ENCODE results near the gene CNTN6. TPM values are rescaled to one million over a fixed set of nuclear protein-coding genes. Genes with fewer than 3 reads are reported as not detected.

Gene CNTN6
- polyA plus RNA-seq, result under 1 TPM in 1 of 2 donors, not detected in 1; 0.01 TPM

- H3K9me3 ChIP-seq (ENCODE audit: control insufficient read depth in 2 of 2, insufficient read depth in 1 of 2, low read depth in 1 of 2, low read length in 1 of 2), result no peaks in the 10 kb centered on the region
- H3K27ac ChIP-seq (ENCODE audit: low read depth in 2 of 2, low read length in 1 of 2), result no peak within 1 kb of the TSS
- no peaks in the 10 kb centered on the region for H3K27me3 ChIP-seq (ENCODE audit: control insufficient read depth in 1 of 2, insufficient read depth in 2 of 2, low read length in 2 of 2)
- no peaks in the 10 kb centered on the region for H3K36me3 ChIP-seq (ENCODE audit: control insufficient read depth in 2 of 2, insufficient read depth in 2 of 2, low read length in 1 of 2)
- no peaks in the 10 kb centered on the region for H3K4me1 ChIP-seq (ENCODE audit: control insufficient read depth in 2 of 2, insufficient read depth in 2 of 2, low read length in 1 of 2)
- no peak within 1 kb of the TSS for H3K4me3 ChIP-seq (ENCODE audit: low read depth in 1 of 2, low read length in 2 of 2)
- 45 to 57% methylated on average over 7 of the region's 7 CpGs for WGBS, 2 donors
Measured at GRCh38 chr3:1092771-1093170, at the start of gene CNTN6. CNTN6 (plus strand) TSS chr3:1093024; CDS start chr3:1148009, 54,985 bp downstream.

- Histone ChIP-seq H3K4me1 (ENCODE audit: control insufficient read depth in 2 of 2, insufficient read depth in 2 of 2, low read length in 1 of 2) (no peaks in the 10 kb centered on the region), H3K9me3 (ENCODE audit: control insufficient read depth in 2 of 2, insufficient read depth in 1 of 2, low read depth in 1 of 2, low read length in 1 of 2) (no peaks in the 10 kb centered on the region), H3K27me3 (ENCODE audit: control insufficient read depth in 1 of 2, insufficient read depth in 2 of 2, low read length in 2 of 2) (no peaks in the 10 kb centered on the region), H3K4me3 (ENCODE audit: low read depth in 1 of 2, low read length in 2 of 2) (no peak overlapping the region), H3K27ac (ENCODE audit: low read depth in 2 of 2, low read length in 1 of 2) (no peak overlapping the region), H3K36me3 (ENCODE audit: control insufficient read depth in 2 of 2, insufficient read depth in 2 of 2, low read length in 1 of 2) (no peaks in the 10 kb centered on the region)
- WGBS, 2 donors, result 59 to 67% methylated on average over 2 of the region's 2 CpGs
Measured at GRCh38 chr3:1048558-1048957, 44.3 kb upstream of the CNTN6 start.

DNA sequence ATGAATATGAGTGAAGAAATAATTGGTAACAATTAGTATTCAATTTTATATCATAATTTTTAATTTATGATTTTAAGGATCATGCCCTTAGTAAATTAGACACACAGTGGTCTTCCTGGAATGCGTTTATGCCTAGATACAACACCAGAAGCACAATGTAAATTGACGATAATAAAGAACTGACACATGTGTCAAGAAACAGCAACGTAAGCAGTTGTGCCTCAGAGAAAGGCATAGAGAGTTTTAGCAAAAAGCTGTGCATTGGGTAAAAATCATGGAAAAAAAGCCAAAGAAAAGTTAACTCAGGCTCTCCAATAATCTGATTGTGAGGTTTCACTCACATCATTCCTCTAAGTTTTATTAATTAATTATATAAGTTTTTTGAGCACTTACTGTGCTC, 37.0 kb upstream of the CNTN6 start:
- Histone ChIP-seq H3K27ac (ENCODE audit: low read depth in 2 of 2, low read length in 1 of 2) (no peak overlapping the region), H3K27me3 (ENCODE audit: control insufficient read depth in 1 of 2, insufficient read depth in 2 of 2, low read length in 2 of 2) (no peaks in the 10 kb centered on the region), H3K4me1 (ENCODE audit: control insufficient read depth in 2 of 2, insufficient read depth in 2 of 2, low read length in 1 of 2) (no peaks in the 10 kb centered on the region), H3K4me3 (ENCODE audit: low read depth in 1 of 2, low read length in 2 of 2) (no peak overlapping the region), H3K36me3 (ENCODE audit: control insufficient read depth in 2 of 2, insufficient read depth in 2 of 2, low read length in 1 of 2) (no peaks in the 10 kb centered on the region), H3K9me3 (ENCODE audit: control insufficient read depth in 2 of 2, insufficient read depth in 1 of 2, low read depth in 1 of 2, low read length in 1 of 2) (no peaks in the 10 kb centered on the region)
- WGBS, 2 donors, result 86% methylated on average over 3 of the region's 3 CpGs

DNA sequence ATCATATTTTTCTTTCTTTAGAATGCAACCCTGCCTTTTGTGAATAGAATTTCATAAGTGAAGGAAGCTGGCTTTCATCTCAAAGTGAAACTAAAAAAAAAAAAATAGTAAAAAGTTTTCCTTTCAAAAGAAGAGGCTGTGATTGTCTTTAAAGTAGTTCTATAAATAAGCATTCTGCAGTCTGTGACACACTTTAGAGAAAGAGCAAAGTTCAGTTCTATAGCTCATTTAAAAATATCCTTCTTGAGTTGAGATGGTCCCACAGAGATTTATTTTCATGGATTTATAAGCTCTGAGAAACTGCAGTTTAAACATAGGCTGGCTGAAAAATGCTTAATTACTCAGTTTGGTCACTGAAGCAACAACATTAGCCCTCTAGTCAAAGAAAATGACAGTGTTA, 36.1 kb upstream of the CNTN6 start:
- Histone ChIP-seq H3K9me3 (ENCODE audit: control insufficient read depth in 2 of 2, insufficient read depth in 1 of 2, low read depth in 1 of 2, low read length in 1 of 2) (no peaks in the 10 kb centered on the region), H3K27me3 (ENCODE audit: control insufficient read depth in 1 of 2, insufficient read depth in 2 of 2, low read length in 2 of 2) (no peaks in the 10 kb centered on the region), H3K4me1 (ENCODE audit: control insufficient read depth in 2 of 2, insufficient read depth in 2 of 2, low read length in 1 of 2) (no peaks in the 10 kb centered on the region), H3K36me3 (ENCODE audit: control insufficient read depth in 2 of 2, insufficient read depth in 2 of 2, low read length in 1 of 2) (no peaks in the 10 kb centered on the region), H3K4me3 (ENCODE audit: low read depth in 1 of 2, low read length in 2 of 2) (no peak overlapping the region), H3K27ac (ENCODE audit: low read depth in 2 of 2, low read length in 1 of 2) (no peak overlapping the region)

DNA sequence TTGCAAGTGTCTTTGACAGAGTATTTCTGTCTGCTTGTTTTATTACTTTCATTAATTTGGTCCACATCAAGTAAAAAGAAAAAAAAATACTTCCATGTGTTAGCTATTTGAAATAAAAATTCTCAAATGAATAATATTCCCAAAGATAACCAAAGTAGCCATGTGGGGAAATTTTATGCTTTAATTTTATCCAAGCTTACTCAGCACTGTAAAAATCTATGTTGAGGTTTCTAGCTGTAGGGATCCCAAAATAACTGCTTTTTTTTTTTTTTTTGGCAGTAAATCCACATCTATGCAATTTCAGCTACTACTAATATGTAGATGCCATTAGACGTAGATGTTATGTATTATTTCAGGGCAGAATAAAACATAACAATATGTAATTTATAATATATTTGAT, 35.4 kb upstream of the CNTN6 start:
- WGBS, 2 donors, result 69% methylated on average over 1 of the region's 1 CpG
- no peak overlapping the region for H3K4me3 ChIP-seq (ENCODE audit: low read depth in 1 of 2, low read length in 2 of 2)
- no peaks in the 10 kb centered on the region for H3K27me3 ChIP-seq (ENCODE audit: control insufficient read depth in 1 of 2, insufficient read depth in 2 of 2, low read length in 2 of 2)
- H3K4me1 ChIP-seq (ENCODE audit: control insufficient read depth in 2 of 2, insufficient read depth in 2 of 2, low read length in 1 of 2), result no peaks in the 10 kb centered on the region
- no peaks in the 10 kb centered on the region for H3K9me3 ChIP-seq (ENCODE audit: control insufficient read depth in 2 of 2, insufficient read depth in 1 of 2, low read depth in 1 of 2, low read length in 1 of 2)
- H3K27ac ChIP-seq (ENCODE audit: low read depth in 2 of 2, low read length in 1 of 2), result no peak overlapping the region
- no peaks in the 10 kb centered on the region for H3K36me3 ChIP-seq (ENCODE audit: control insufficient read depth in 2 of 2, insufficient read depth in 2 of 2, low read length in 1 of 2)

GRCh38 chr3:1068985-1069384, 23.8 kb upstream of the CNTN6 start:
- no peaks in the 10 kb centered on the region for H3K36me3 ChIP-seq (ENCODE audit: control insufficient read depth in 2 of 2, insufficient read depth in 2 of 2, low read length in 1 of 2)
- no peak overlapping the region for H3K4me3 ChIP-seq (ENCODE audit: low read depth in 1 of 2, low read length in 2 of 2)
- no peak overlapping the region for H3K27ac ChIP-seq (ENCODE audit: low read depth in 2 of 2, low read length in 1 of 2)
- H3K4me1 ChIP-seq (ENCODE audit: control insufficient read depth in 2 of 2, insufficient read depth in 2 of 2, low read length in 1 of 2), result no peaks in the 10 kb centered on the region
- H3K27me3 ChIP-seq (ENCODE audit: control insufficient read depth in 1 of 2, insufficient read depth in 2 of 2, low read length in 2 of 2), result no peaks in the 10 kb centered on the region
- no peaks in the 10 kb centered on the region for H3K9me3 ChIP-seq (ENCODE audit: control insufficient read depth in 2 of 2, insufficient read depth in 1 of 2, low read depth in 1 of 2, low read length in 1 of 2)
- WGBS, 2 donors, result 69 to 81% methylated on average over 4 of the region's 4 CpGs

DNA sequence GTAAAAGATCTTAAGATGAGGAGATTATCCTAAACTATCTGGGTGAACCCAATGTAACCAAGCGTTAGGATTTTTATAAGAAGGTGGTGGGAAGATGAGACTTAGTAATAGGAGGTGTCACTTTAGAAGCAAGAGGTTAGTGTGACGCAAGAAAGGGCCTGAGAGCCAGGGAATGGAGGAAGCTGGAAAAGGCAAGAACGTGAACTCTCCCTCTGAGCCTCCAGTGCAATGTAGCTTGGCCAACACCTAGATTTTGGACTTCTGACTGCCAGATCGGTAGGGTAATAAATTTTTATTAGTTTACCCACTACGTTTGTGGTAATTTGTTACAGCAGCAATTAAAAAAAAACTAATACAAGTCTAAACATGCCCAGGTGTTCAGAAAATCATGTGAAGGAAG, 20.8 kb upstream of the CNTN6 start:
- 69 to 72% methylated on average over 5 of the region's 5 CpGs for WGBS, 2 donors
- Histone ChIP-seq H3K9me3 (ENCODE audit: control insufficient read depth in 2 of 2, insufficient read depth in 1 of 2, low read depth in 1 of 2, low read length in 1 of 2) (no peaks in the 10 kb centered on the region), H3K27ac (ENCODE audit: low read depth in 2 of 2, low read length in 1 of 2) (no peak overlapping the region), H3K4me3 (ENCODE audit: low read depth in 1 of 2, low read length in 2 of 2) (no peak overlapping the region), H3K4me1 (ENCODE audit: control insufficient read depth in 2 of 2, insufficient read depth in 2 of 2, low read length in 1 of 2) (no peaks in the 10 kb centered on the region), H3K27me3 (ENCODE audit: control insufficient read depth in 1 of 2, insufficient read depth in 2 of 2, low read length in 2 of 2) (no peaks in the 10 kb centered on the region), H3K36me3 (ENCODE audit: control insufficient read depth in 2 of 2, insufficient read depth in 2 of 2, low read length in 1 of 2) (no peaks in the 10 kb centered on the region)

DNA sequence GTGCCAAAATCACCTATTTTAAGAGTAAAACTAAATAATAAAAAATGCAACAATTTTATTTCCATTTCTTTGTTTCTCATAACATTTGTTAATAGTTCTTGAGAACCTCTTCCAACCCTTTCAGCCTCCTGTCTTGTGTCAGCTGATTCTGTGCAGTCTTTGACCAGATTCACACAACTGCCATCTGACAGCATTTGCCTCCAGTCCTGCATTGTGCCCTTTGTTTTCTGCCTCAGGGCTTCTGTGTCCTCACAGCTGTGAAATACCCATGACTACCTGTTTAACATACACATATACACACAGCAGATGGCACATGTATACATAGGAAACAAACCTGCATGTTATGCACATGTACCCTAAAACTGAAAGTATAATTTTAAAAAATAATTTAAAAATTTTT, 13.2 kb upstream of the CNTN6 start:
- Histone ChIP-seq H3K36me3 (ENCODE audit: control insufficient read depth in 2 of 2, insufficient read depth in 2 of 2, low read length in 1 of 2) (no peaks in the 10 kb centered on the region), H3K4me1 (ENCODE audit: control insufficient read depth in 2 of 2, insufficient read depth in 2 of 2, low read length in 1 of 2) (no peaks in the 10 kb centered on the region), H3K4me3 (ENCODE audit: low read depth in 1 of 2, low read length in 2 of 2) (no peak overlapping the region), H3K9me3 (ENCODE audit: control insufficient read depth in 2 of 2, insufficient read depth in 1 of 2, low read depth in 1 of 2, low read length in 1 of 2) (no peaks in the 10 kb centered on the region), H3K27me3 (ENCODE audit: control insufficient read depth in 1 of 2, insufficient read depth in 2 of 2, low read length in 2 of 2) (no peaks in the 10 kb centered on the region), H3K27ac (ENCODE audit: low read depth in 2 of 2, low read length in 1 of 2) (no peak overlapping the region)

DNA sequence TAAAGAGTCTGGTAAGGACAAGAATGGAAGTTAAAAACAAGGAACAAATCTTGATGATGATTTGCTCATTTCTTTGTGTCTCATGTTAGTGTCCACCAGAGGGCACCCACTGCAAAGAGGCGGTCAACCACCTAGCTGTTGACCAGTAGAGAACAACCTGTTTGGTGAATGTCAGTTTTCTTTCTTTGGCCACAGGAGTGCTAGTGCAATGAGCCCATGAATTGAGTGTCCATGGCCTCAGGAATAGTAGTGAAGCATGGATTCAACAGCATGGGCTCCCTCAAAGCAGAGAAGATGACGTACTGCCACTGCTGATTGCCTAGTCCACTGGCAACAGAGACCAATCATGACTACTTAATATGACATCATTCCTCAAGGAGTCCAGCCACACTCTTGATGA, 10.7 kb upstream of the CNTN6 start:
- no peaks in the 10 kb centered on the region for H3K4me1 ChIP-seq (ENCODE audit: control insufficient read depth in 2 of 2, insufficient read depth in 2 of 2, low read length in 1 of 2)
- H3K9me3 ChIP-seq (ENCODE audit: control insufficient read depth in 2 of 2, insufficient read depth in 1 of 2, low read depth in 1 of 2, low read length in 1 of 2), result no peaks in the 10 kb centered on the region
- H3K27me3 ChIP-seq (ENCODE audit: control insufficient read depth in 1 of 2, insufficient read depth in 2 of 2, low read length in 2 of 2), result no peaks in the 10 kb centered on the region
- WGBS, 2 donors, result 52 to 61% methylated on average over 2 of the region's 2 CpGs
- H3K27ac ChIP-seq (ENCODE audit: low read depth in 2 of 2, low read length in 1 of 2), result no peak overlapping the region
- no peak overlapping the region for H3K4me3 ChIP-seq (ENCODE audit: low read depth in 1 of 2, low read length in 2 of 2)
- no peaks in the 10 kb centered on the region for H3K36me3 ChIP-seq (ENCODE audit: control insufficient read depth in 2 of 2, insufficient read depth in 2 of 2, low read length in 1 of 2)

DNA sequence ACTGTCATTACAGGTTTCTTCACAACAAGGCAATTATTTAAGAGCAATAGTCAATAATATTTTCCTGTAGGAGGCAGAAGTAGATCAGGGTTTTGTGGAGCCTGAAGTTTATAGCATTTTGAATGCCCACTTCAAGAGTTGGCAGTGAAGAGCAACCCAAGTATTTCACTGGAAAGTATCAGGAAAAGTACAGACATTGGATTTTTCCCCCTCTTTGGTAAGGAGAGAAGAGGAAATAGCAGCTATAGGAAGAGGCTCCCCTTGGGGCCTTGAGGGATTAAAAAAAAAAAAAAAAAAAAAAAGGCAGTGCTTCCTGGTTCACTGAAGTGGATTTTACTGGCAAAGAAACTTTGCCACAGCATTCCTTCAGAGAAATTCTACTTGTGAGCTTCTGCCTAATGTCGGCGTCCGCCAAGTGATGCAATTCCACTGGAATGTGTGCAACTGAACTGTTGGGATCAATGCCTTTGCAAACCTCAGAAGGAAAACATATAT, 5.7 kb upstream of the CNTN6 start:
- H3K9me3 ChIP-seq (ENCODE audit: control insufficient read depth in 2 of 2, insufficient read depth in 1 of 2, low read depth in 1 of 2, low read length in 1 of 2), result no peaks in the 10 kb centered on the region
- H3K27me3 ChIP-seq (ENCODE audit: control insufficient read depth in 1 of 2, insufficient read depth in 2 of 2, low read length in 2 of 2), result no peaks in the 10 kb centered on the region
- WGBS, 2 donors, result 19 to 29% methylated on average over 3 of the region's 3 CpGs
- H3K27ac ChIP-seq (ENCODE audit: low read depth in 2 of 2, low read length in 1 of 2), result no peak overlapping the region
- no peaks in the 10 kb centered on the region for H3K4me1 ChIP-seq (ENCODE audit: control insufficient read depth in 2 of 2, insufficient read depth in 2 of 2, low read length in 1 of 2)
- H3K4me3 ChIP-seq (ENCODE audit: low read depth in 1 of 2, low read length in 2 of 2), result no peak overlapping the region
- no peaks in the 10 kb centered on the region for H3K36me3 ChIP-seq (ENCODE audit: control insufficient read depth in 2 of 2, insufficient read depth in 2 of 2, low read length in 1 of 2)

All from esophagus (tissue), 2 donors.